Panc1 (cell line): ENCODE measurements around the gene PDE6A.

Source experiments
- REST ChIP-seq, 2 experiments: IDR thresholded peaks; 2 replicates each; pipeline ENCODE4 v1.6.1; 2011 to 2012; ENCODE audit warnings: low read depth in 2 of 2, control low read depth in 1 of 2, low read length in 1 of 2, mild to moderate bottlenecking in 1 of 2, moderate library complexity in 1 of 2; ENCODE audit not compliant: insufficient read depth in 1 of 2
- SIN3A ChIP-seq: IDR thresholded peaks from 2 replicates; pipeline ENCODE4 v1.6.1; 2012; ENCODE audit warnings: low read depth, mild to moderate bottlenecking, low read length, moderate library complexity, borderline replicate concordance; ENCODE audit not compliant: insufficient read depth
- TCF7L2 ChIP-seq: IDR thresholded peaks from 2 replicates; pipeline ENCODE4 v1.6.1; 2011; ENCODE audit warnings: mild to moderate bottlenecking, low read depth, low read length, inconsistent platforms
- TF ChIP-seq, protein P1 (sequence below): fragments of 450-650 bp; IDR thresholded peaks from 2 replicates; pipeline ENCODE4 v1.5.1; 2017; ENCODE audit warnings: mild to moderate bottlenecking

GRCh38 chr5:149870697-149871096 is 73.9 kb downstream of the PDE6A start:
- TF ChIP-seq, protein P1, sequence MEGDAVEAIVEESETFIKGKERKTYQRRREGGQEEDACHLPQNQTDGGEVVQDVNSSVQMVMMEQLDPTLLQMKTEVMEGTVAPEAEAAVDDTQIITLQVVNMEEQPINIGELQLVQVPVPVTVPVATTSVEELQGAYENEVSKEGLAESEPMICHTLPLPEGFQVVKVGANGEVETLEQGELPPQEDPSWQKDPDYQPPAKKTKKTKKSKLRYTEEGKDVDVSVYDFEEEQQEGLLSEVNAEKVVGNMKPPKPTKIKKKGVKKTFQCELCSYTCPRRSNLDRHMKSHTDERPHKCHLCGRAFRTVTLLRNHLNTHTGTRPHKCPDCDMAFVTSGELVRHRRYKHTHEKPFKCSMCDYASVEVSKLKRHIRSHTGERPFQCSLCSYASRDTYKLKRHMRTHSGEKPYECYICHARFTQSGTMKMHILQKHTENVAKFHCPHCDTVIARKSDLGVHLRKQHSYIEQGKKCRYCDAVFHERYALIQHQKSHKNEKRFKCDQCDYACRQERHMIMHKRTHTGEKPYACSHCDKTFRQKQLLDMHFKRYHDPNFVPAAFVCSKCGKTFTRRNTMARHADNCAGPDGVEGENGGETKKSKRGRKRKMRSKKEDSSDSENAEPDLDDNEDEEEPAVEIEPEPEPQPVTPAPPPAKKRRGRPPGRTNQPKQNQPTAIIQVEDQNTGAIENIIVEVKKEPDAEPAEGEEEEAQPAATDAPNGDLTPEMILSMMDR, result no peak
- TF ChIP-seq REST (IDR thresholded peaks at IDR 0.05; ENCODE audit: insufficient read depth in 1 of 2, low read depth in 2 of 2, low read length in 1 of 2) (no peak), SIN3A (no peak), TCF7L2 (no peak)
